ENCODE measurements around the gene ERFE. TPM values are rescaled to one million over a fixed set of nuclear protein-coding genes. Genes with fewer than 3 reads are reported as not detected.

ERFE gene
- total and polyA plus RNA-seq, 10 of the 15 experiments (the other 5 are each of a cell fraction or from before 2014, with no cell fraction given) = not detected

GRCh38 chr2:238133499-238134392 is 25.0 kb upstream of the ERFE start:
- H3K27me3 ChIP-seq (replicated peaks in 1 of 2; ENCODE audit: control insufficient read depth in 2 of 2, insufficient read depth in 2 of 2, low read length in 1 of 2) = no peaks in the 10 kb centered on the region
- intact Hi-C loops (cut with micrococcal nuclease; ENCODE audit: unreplicated experiment) = no loop called here
- ATAC-seq (peak; percentile 41; the same call in 2 of the 3 replicates), DNase-seq (ENCODE audit: low read depth, low spot score) (no peak), FAIRE-seq (no peak)
- in situ Hi-C loops (cut with MboI) = no loop called here
- H2AFZ ChIP-seq (ENCODE audit: control insufficient read depth, low read depth, low read length) = no peak overlapping the region
- 12% methylated on average over 14 of the region's 14 CpGs for WGBS (ENCODE audit: insufficient coverage, insufficient replicate concordance, low lambda C conversion rate, missing lambda C conversion rate)
- no peak overlapping the region for H3K4me3 ChIP-seq
- no peaks in the 10 kb centered on the region for H3K36me3 ChIP-seq (ENCODE audit: control insufficient read depth in 2 of 2, insufficient read depth in 2 of 2, low read length in 1 of 2)
- no peak overlapping the region for H3K4me2 ChIP-seq (ENCODE audit: control insufficient read depth, insufficient read depth)
- no peaks in the 10 kb centered on the region for H3K79me2 ChIP-seq (ENCODE audit: control insufficient read depth, insufficient read depth, low read length)
- no peaks in the 10 kb centered on the region for H4K20me1 ChIP-seq (ENCODE audit: control insufficient read depth, insufficient read depth)
- no peaks in the 10 kb centered on the region for H3K4me1 ChIP-seq (ENCODE audit: control insufficient read depth, insufficient read depth, low read length)
- CTCF ChIA-PET = interaction anchor here (2.0 kb wide), 1 partner anchor 130 kb away, joined by 5 read pairs; no protein-coding TSS in a partner anchor
- no peak overlapping the region for H3K9ac ChIP-seq (ENCODE audit: control insufficient read depth, insufficient read depth, low read length)
- POLR2A ChIA-PET = no interaction called here
- H3K27ac ChIP-seq (ENCODE audit: control insufficient read depth, insufficient read depth) = no peak overlapping the region
- H3K9me3 ChIP-seq (replicated peaks; ENCODE audit: control insufficient read depth, insufficient read depth, low read length) = no peaks in the 10 kb centered on the region
- RAD21 ChIA-PET (ENCODE audit: unreplicated experiment) = interaction anchor here (0.7 to 1.0 kb wide), 2 partner anchors 56 to 126 kb away, joined by 3 to 4 read pairs; no protein-coding TSS in a partner anchor
- SMC1A ChIA-PET (ENCODE audit: uncharacterized antibody, unreplicated experiment) = no interaction called here
- BruUV-seq (replicated peaks) = no TSS peak
- no peak for TF ChIP-seq HDAC2 (IDR thresholded peaks at IDR 0.05)
- TF ChIP-seq CEBPB (IDR thresholded peaks at IDR 0.05; ENCODE audit: borderline replicate concordance in 1 of 2, low read depth in 2 of 2, low read length in 2 of 2) = no peak
- TF ChIP-seq SRF (IDR thresholded peaks at IDR 0.05; ENCODE audit: low read depth in 2 of 2, low read length in 2 of 2) = no peak
- TF ChIP-seq NR2C1 (IDR thresholded peaks at IDR 0.05) = no peak
- TF ChIP-seq RBBP5 (conservative IDR thresholded peaks at IDR 0.05) = no peak
- TF ChIP-seq YY1 (IDR thresholded peaks at IDR 0.05; ENCODE audit: low read depth, low read length) = no peak
- TF ChIP-seq SREBF2 (IDR thresholded peaks at IDR 0.05; ENCODE audit: low read length) = no peak
- TF ChIP-seq CHD2 (IDR thresholded peaks at IDR 0.05; ENCODE audit: borderline replicate concordance, low read depth, low read length) = no peak
- TF ChIP-seq RCOR1 (conservative IDR thresholded peaks at IDR 0.05; ENCODE audit: low read depth, low read length) = no peak
- TF ChIP-seq, protein P1, sequence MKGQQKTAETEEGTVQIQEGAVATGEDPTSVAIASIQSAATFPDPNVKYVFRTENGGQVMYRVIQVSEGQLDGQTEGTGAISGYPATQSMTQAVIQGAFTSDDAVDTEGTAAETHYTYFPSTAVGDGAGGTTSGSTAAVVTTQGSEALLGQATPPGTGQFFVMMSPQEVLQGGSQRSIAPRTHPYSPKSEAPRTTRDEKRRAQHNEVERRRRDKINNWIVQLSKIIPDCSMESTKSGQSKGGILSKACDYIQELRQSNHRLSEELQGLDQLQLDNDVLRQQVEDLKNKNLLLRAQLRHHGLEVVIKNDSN (IDR thresholded peaks at IDR 0.05; ENCODE audit: borderline replicate concordance, extremely low read length, insufficient read depth, low read depth, low read length) = no peak
- no peak for TF ChIP-seq PRDM15 (CRISPR knock-in tag; IDR thresholded peaks at IDR 0.05)
- no peak for TF ChIP-seq POLR2AphosphoS2 (IDR thresholded peaks at IDR 0.05; ENCODE audit: low read depth, low read length)
- no peak for TF ChIP-seq ZBTB11 (CRISPR knock-in tag; IDR thresholded peaks at IDR 0.05)
- no peak for TF ChIP-seq NFIC (IDR thresholded peaks at IDR 0.05; ENCODE audit: low read depth, low read length)
- no peak for TF ChIP-seq BACH1 (IDR thresholded peaks at IDR 0.05; ENCODE audit: borderline replicate concordance)
- TF ChIP-seq CREB1 (IDR thresholded peaks at IDR 0.05; ENCODE audit: low read depth) = no peak

All from GM12878 (cell line).